OCI-LY3 (cell line): ENCODE results near the gene HOXA9.

ENCODE experiments used
- H2AFZ ChIP-seq: fragments of 200-600, 300-600 bp; shearing (Covaris generic); 2 replicates; pipeline ENCODE4 v1.6.0; 2014; ENCODE audit warnings: antibody characterized with exemption, low read depth, low read length
- H3K27ac ChIP-seq: fragments of 200-600, 300-600 bp; sonication (generic); 2 replicates; pipeline ENCODE4 v1.5.1; 2014; ENCODE audit warnings: mild to moderate bottlenecking, low read length, moderate library complexity, mixed read lengths
- H3K27me3 ChIP-seq: fragments of 200-600, 300-600 bp; sonication (generic); 2 replicates; pipeline ENCODE4 v1.6.1; 2014; ENCODE audit warnings: low read depth, low read length, mixed read lengths
- H3K36me3 ChIP-seq: fragments of 200-600, 300-600 bp; sonication (generic); replicated peaks from 2 replicates; pipeline ENCODE3; 2014; ENCODE audit warnings: low read depth, low read length, mixed read lengths
- H3K4me1 ChIP-seq: fragments of 300-600, 200-600 bp; sonication (generic); 2 replicates; pipeline ENCODE4 v1.6.1; 2014; ENCODE audit warnings: low read length, mixed read lengths
- H3K4me2 ChIP-seq: fragments of 200-600, 300-600 bp; sonication (generic); 2 replicates; pipeline ENCODE4 v1.6.1; 2014; ENCODE audit warnings: low read length, mixed read lengths
- H3K4me3 ChIP-seq: fragments of 300-600, 200-600 bp; sonication (generic); 2 replicates; pipeline ENCODE4 v1.5.1; 2014; ENCODE audit warnings: antibody characterized with exemption, mild to moderate bottlenecking, low read length, moderate library complexity
- H3K79me2 ChIP-seq: fragments of 300-600, 200-600 bp; shearing (Covaris generic); 2 replicates; pipeline ENCODE4 v1.6.1; 2014; ENCODE audit warnings: mild to moderate bottlenecking, low read length, mixed read lengths
- H3K9ac ChIP-seq: fragments of 300-600, 200-600 bp; shearing (Covaris generic); 2 replicates; pipeline ENCODE4 v1.6.0; 2014; ENCODE audit warnings: mild to moderate bottlenecking, low read length, moderate library complexity
- H3K9me3 ChIP-seq: fragments of 200-600, 300-600 bp; shearing (Covaris generic); 2 replicates; pipeline ENCODE4 v1.6.1; 2014; ENCODE audit warnings: low read length, mixed read lengths; ENCODE audit not compliant: insufficient read depth
- H4K20me1 ChIP-seq: fragments of 200-600, 300-600 bp; sonication (generic); 2 replicates; pipeline ENCODE4 v1.6.1; 2016; ENCODE audit warnings: low read length, mixed read lengths; ENCODE audit not compliant: insufficient read depth
- EZH2phosphoT487 ChIP-seq: fragments of 200-600 bp; shearing (Covaris generic); IDR thresholded peaks from 2 replicates; pipeline ENCODE4 v1.6.1; 2018; ENCODE audit warnings: antibody characterized with exemption, mixed run types, low read depth
- TF ChIP-seq, protein P1 (sequence below): fragments of 200-600, 300-600 bp; sonication (generic); IDR thresholded peaks from 2 replicates; pipeline ENCODE4 v1.5.1; 2014; ENCODE audit warnings: antibody characterized with exemption, low read length, low read depth

HOXA9 gene

DNA sequence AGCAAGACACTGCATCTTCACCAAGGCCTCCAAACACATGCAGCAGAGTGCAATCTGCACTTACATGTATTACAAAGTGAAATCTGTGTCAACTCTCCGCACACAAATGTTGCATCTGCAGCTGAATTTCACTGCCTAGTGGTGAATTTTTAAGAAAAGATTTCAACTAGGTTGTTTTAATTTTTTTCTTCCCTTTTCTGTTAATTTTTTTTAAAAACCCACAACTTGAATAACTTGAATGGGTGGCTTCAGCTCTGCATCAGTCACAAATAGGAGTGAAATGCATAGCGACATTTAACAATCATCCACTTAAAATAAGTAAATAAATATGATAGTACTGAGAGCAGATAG lies 28.6 kb upstream of the HOXA9 start:
- Histone ChIP-seq H3K4me3 (no peak overlapping the region), H3K36me3 (no peaks in the 10 kb centered on the region), H3K4me2 (no peak overlapping the region), H3K9me3 (no peaks in the 10 kb centered on the region), H3K27me3 (no peaks in the 10 kb centered on the region), H3K9ac (no peak overlapping the region), H3K4me1 (no peaks in the 10 kb centered on the region), H3K79me2 (no peaks in the 10 kb centered on the region), H3K27ac (no peak overlapping the region), H4K20me1 (no peaks in the 10 kb centered on the region), H2AFZ (no peak overlapping the region)
- TF ChIP-seq, protein P1, sequence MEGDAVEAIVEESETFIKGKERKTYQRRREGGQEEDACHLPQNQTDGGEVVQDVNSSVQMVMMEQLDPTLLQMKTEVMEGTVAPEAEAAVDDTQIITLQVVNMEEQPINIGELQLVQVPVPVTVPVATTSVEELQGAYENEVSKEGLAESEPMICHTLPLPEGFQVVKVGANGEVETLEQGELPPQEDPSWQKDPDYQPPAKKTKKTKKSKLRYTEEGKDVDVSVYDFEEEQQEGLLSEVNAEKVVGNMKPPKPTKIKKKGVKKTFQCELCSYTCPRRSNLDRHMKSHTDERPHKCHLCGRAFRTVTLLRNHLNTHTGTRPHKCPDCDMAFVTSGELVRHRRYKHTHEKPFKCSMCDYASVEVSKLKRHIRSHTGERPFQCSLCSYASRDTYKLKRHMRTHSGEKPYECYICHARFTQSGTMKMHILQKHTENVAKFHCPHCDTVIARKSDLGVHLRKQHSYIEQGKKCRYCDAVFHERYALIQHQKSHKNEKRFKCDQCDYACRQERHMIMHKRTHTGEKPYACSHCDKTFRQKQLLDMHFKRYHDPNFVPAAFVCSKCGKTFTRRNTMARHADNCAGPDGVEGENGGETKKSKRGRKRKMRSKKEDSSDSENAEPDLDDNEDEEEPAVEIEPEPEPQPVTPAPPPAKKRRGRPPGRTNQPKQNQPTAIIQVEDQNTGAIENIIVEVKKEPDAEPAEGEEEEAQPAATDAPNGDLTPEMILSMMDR = no peak
- TF ChIP-seq EZH2phosphoT487 = no peak

DNA sequence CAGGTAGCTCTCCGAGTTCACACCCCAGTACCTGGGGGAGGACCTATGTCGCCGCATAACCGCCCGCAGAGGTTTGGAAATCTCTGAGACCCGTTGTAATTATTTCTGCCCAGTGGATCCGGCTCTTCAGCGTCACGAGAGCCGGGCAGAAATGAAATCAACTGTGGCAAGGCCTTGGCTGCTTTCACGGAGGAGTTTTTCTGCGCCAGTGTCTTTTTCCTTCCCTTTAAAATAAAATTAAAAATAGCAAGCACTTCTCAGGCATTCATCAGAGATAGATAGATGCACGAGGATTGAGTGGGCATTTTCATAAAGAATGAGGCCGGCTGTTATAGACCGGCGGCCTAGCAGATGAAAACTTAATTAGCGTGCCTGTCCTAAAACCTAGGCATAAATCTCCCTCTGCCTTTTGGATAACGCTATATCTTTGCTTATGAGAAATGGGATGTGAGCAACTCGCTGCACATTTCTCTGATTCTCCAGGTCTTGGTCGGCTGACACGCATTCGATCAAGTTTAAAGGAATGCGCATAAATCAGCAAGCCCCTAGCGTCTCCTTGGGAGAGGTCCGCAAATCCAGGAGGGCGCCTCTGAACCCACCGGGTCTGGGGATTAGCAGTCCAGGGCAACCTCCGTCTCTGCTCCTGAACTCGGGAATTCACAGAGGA lies 28.1 kb upstream of the HOXA9 start:
- no peak overlapping the region for H3K9ac ChIP-seq
- TF ChIP-seq EZH2phosphoT487 = no peak
- TF ChIP-seq, protein P1 = no peak
- H3K36me3 ChIP-seq = no peaks in the 10 kb centered on the region
- no peaks in the 10 kb centered on the region for H3K4me1 ChIP-seq
- no peak overlapping the region for H3K27ac ChIP-seq
- no peak overlapping the region for H3K4me3 ChIP-seq
- H4K20me1 ChIP-seq = no peaks in the 10 kb centered on the region
- no peaks in the 10 kb centered on the region for H3K27me3 ChIP-seq
- H3K4me2 ChIP-seq = no peak overlapping the region
- no peak overlapping the region for H2AFZ ChIP-seq
- H3K9me3 ChIP-seq = no peaks in the 10 kb centered on the region
- H3K79me2 ChIP-seq = no peaks in the 10 kb centered on the region

DNA sequence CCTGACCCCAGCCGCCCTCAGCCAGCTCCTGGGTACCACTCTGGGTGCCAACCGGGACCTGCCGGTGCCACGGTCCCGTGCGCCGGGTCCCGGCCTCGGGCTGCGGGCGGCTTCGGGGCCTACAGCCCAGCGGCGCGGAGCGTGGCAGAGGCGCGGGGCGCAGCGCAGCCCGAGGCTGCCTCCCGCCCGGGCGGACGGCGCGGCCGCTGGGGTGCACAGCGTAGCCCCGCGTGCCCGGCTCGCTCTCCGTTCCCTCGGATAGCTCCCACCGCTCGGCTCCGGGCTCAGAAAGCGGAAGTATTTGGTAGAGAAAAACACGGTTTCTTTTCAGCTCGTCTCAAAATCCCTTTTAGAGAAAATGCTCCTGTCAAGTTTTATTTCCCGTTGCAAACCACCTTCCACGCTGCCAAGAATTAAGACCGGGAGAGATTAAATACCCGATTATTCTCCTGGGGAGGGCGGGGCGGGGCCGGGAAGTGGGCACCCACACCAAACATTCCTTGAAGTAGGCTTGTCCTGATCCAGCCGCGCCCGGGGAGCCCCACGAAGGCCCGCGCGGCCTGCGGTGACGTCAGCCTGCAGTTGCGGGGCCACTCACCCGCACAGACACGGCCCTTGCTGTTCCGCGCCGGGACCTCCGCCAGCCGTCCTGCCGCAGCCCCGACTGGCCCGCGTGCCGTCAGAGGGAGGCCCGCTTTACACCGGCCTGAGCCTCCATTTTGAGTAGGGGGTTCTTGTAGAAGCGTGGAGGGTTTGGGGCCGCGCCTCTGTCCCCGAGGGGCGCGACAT lies 27.4 kb upstream of the HOXA9 start:
- TF ChIP-seq, protein P1 = no peak
- TF ChIP-seq EZH2phosphoT487 = no peak
- H3K4me1 ChIP-seq = no peaks in the 10 kb centered on the region
- no peak overlapping the region for H3K9ac ChIP-seq
- no peaks in the 10 kb centered on the region for H3K9me3 ChIP-seq
- no peak overlapping the region for H3K4me3 ChIP-seq
- no peaks in the 10 kb centered on the region for H3K36me3 ChIP-seq
- H2AFZ ChIP-seq = no peak overlapping the region
- no peak overlapping the region for H3K4me2 ChIP-seq
- H3K79me2 ChIP-seq = no peaks in the 10 kb centered on the region
- no peaks in the 10 kb centered on the region for H3K27me3 ChIP-seq
- H4K20me1 ChIP-seq = no peaks in the 10 kb centered on the region
- no peak overlapping the region for H3K27ac ChIP-seq

DNA sequence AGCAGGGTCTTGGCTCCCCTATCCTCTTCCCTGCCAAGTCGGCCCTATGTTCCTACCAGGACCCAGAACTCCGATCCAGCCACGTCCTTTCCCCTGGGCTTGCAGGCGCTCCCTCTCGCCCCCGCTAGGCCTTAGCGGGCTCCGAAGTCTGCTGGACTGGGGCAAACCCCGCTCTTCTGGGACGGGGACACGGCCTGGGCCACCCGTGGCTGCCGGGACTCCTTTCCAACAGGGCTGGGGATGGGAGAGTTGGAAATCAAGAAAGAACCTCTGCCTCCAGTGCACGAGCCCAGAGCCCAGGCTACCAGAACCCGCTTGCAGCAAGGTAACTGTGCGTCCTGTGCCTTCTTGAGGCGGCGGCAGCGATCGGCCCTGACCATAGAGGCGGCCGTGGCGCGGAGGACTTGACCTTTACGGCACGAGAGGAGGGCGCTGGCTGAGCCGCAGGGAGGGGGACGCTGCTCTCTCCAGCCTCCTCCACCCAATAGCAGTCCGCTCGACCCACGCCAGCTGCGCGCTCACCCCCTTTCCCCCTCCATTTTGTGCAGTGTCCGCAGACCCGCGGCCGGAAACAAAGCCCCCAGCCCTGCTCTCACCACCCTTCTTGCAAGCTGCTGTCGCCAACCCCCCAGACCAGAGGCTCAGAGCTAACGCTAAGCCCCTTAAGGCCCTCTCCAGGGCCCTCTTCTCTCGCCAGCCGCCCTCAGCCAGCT lies 26.7 kb upstream of the HOXA9 start:
- Histone ChIP-seq H3K27ac (no peak overlapping the region), H4K20me1 (no peaks in the 10 kb centered on the region), H3K27me3 (no peaks in the 10 kb centered on the region), H3K9ac (no peak overlapping the region), H3K4me3 (no peak overlapping the region), H3K79me2 (no peaks in the 10 kb centered on the region), H3K9me3 (no peaks in the 10 kb centered on the region), H3K4me1 (no peaks in the 10 kb centered on the region), H3K36me3 (no peaks in the 10 kb centered on the region), H2AFZ (no peak overlapping the region), H3K4me2 (no peak overlapping the region)
- no peak for TF ChIP-seq EZH2phosphoT487
- TF ChIP-seq, protein P1 = no peak
